KMS-11 (cell line): ENCODE results near the gene TYR.
"Not testable (repeated sequence)": the region's sequence is repeated elsewhere in the genome, so short reads cannot be mapped to it uniquely, and the experiment has no call there.

Experiments used
- H2AFZ ChIP-seq: fragments of 200-600 bp; sonication (generic); 2 replicates; pipeline ENCODE4 v1.6.1; 2016; ENCODE audit warnings: antibody characterized with exemption, mixed run types, low read depth
- H3K27ac ChIP-seq: fragments of 200-600 bp; sonication (generic); 2 replicates; pipeline ENCODE4 v1.6.1; 2016; ENCODE audit warnings: mild to moderate bottlenecking, mixed run types
- H3K27me3 ChIP-seq: fragments of 200-600 bp; sonication (generic); 2 replicates; pipeline ENCODE4 v1.6.1; 2017; ENCODE audit warnings: mild to moderate bottlenecking, low read depth, mixed run types, moderate library complexity; ENCODE audit not compliant: insufficient read depth
- H3K36me3 ChIP-seq: fragments of 200-600 bp; sonication (generic); 2 replicates; pipeline ENCODE4 v1.6.1; 2017; ENCODE audit warnings: mild to moderate bottlenecking, mixed run types; ENCODE audit not compliant: insufficient read depth
- H3K4me1 ChIP-seq: fragments of 200-600 bp; sonication (generic); 2 replicates; pipeline ENCODE4 v1.6.1; 2016; ENCODE audit warnings: mild to moderate bottlenecking, low read depth, mixed run types; ENCODE audit not compliant: poor library complexity, severe bottlenecking
- H3K4me2 ChIP-seq: fragments of 200-600 bp; sonication (generic); 2 replicates; pipeline ENCODE4 v1.7.0; 2016; ENCODE audit warnings: mild to moderate bottlenecking, mixed run types
- H3K4me3 ChIP-seq: fragments of 200-600 bp; sonication (generic); IDR thresholded peaks from 2 replicates; pipeline ENCODE4 v1.6.1; 2017; ENCODE audit warnings: low read depth, low read length, mixed read lengths; ENCODE audit not compliant: insufficient read depth
- H3K79me2 ChIP-seq: fragments of 200-600 bp; sonication (generic); 2 replicates; pipeline ENCODE4 v1.6.1; 2016; ENCODE audit warnings: low read depth, mixed run types; ENCODE audit not compliant: insufficient read depth
- H3K9ac ChIP-seq: fragments of 200-600 bp; sonication (generic); 2 replicates; pipeline ENCODE4 v1.6.1; 2016; ENCODE audit warnings: mild to moderate bottlenecking, mixed run types
- H4K20me1 ChIP-seq: fragments of 200-600 bp; sonication (generic); 2 replicates; pipeline ENCODE4 v1.6.1; 2016; ENCODE audit warnings: mild to moderate bottlenecking, mixed run types; ENCODE audit not compliant: insufficient read depth
- TF ChIP-seq, protein P1 (sequence below): fragments of 200-600 bp; sonication (generic); conservative IDR thresholded peaks from 2 replicates; pipeline ENCODE4 v1.6.1; 2017; ENCODE audit warnings: low read depth, mild to moderate bottlenecking, antibody characterized with exemption, low read length, moderate library complexity, mixed read lengths

Gene TYR

DNA sequence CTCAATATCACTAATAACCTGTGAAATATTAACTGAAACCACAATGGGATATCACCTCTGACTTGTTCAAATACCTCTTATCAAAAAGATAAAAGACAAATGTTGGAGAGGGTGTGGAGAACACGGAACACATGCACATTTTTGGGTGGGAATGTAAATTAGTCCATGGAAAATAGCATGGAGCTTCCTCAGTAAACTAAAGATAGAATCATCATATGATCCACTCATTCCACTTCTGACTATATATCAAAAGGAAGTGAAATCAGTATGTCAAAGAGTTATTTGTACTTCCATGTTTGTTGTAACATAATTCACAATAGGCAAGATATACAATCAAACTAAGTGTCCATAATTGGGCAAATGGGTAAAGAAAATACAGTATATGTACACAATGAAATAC, 57.4 kb downstream of the TYR start:
- TF ChIP-seq, protein P1, sequence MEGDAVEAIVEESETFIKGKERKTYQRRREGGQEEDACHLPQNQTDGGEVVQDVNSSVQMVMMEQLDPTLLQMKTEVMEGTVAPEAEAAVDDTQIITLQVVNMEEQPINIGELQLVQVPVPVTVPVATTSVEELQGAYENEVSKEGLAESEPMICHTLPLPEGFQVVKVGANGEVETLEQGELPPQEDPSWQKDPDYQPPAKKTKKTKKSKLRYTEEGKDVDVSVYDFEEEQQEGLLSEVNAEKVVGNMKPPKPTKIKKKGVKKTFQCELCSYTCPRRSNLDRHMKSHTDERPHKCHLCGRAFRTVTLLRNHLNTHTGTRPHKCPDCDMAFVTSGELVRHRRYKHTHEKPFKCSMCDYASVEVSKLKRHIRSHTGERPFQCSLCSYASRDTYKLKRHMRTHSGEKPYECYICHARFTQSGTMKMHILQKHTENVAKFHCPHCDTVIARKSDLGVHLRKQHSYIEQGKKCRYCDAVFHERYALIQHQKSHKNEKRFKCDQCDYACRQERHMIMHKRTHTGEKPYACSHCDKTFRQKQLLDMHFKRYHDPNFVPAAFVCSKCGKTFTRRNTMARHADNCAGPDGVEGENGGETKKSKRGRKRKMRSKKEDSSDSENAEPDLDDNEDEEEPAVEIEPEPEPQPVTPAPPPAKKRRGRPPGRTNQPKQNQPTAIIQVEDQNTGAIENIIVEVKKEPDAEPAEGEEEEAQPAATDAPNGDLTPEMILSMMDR = no peak
- no peaks in the 10 kb centered on the region for H3K27me3 ChIP-seq
- no peaks in the 10 kb centered on the region for H3K36me3 ChIP-seq
- no peak overlapping the region for H2AFZ ChIP-seq
- H3K9ac ChIP-seq = no peak overlapping the region
- no peak overlapping the region for H3K4me3 ChIP-seq
- H4K20me1 ChIP-seq = no peaks in the 10 kb centered on the region
- H3K79me2 ChIP-seq = no peaks in the 10 kb centered on the region
- H3K4me1 ChIP-seq = no peaks in the 10 kb centered on the region
- no peak overlapping the region for H3K4me2 ChIP-seq
- no peak overlapping the region for H3K27ac ChIP-seq

DNA sequence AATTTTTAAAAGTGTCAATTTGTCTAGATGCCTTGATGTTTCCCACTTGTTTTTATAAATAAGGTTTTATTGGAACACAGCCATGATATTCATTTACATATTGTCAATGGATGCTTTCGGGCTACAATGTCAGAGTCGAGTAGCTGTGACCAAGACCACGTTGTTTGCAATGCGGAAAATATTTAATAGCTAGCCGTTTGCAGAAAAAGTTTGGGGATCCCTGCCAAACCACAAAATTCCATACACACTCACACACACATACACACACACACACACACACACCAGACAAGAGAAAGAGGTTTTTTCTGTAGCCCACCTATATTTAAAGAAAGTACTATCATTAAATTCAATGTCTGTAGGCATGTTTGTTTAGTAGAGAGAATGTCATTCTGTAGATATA, 58.3 kb downstream of the TYR start:
- H3K4me2 ChIP-seq = no peak overlapping the region
- H3K4me1 ChIP-seq = no peaks in the 10 kb centered on the region
- H3K9ac ChIP-seq = no peak overlapping the region
- H3K27me3 ChIP-seq = no peaks in the 10 kb centered on the region
- TF ChIP-seq, protein P1 = no peak
- H3K4me3 ChIP-seq = no peak overlapping the region
- H3K36me3 ChIP-seq = no peaks in the 10 kb centered on the region
- no peaks in the 10 kb centered on the region for H4K20me1 ChIP-seq
- H3K27ac ChIP-seq = no peak overlapping the region
- no peaks in the 10 kb centered on the region for H3K79me2 ChIP-seq
- no peak overlapping the region for H2AFZ ChIP-seq

DNA sequence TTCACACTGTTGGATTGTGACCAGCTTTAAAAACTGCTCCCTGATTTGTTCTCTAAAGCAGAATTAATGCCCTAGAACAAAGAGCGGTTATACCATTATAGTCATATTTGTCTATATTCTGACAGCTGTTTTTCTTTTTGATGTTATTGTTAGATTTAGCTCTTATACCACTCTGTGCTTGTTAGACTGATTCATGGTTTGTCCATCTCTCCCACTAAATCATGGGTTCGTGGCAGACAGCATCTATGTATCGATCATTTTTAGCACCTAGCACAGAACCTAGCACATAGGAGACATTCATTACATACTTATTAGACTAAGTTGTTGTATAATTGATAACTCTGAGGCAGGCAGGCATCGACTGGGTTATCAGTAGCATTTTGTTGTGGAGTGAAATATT, 69.3 kb downstream of the TYR start:
- H3K27me3 ChIP-seq, H3K27ac ChIP-seq, H3K4me3 ChIP-seq, H3K9ac ChIP-seq, H3K4me1 ChIP-seq, H4K20me1 ChIP-seq, H3K79me2 ChIP-seq, H3K36me3 ChIP-seq, H3K4me2 ChIP-seq, H2AFZ ChIP-seq: not testable (repeated sequence)

DNA sequence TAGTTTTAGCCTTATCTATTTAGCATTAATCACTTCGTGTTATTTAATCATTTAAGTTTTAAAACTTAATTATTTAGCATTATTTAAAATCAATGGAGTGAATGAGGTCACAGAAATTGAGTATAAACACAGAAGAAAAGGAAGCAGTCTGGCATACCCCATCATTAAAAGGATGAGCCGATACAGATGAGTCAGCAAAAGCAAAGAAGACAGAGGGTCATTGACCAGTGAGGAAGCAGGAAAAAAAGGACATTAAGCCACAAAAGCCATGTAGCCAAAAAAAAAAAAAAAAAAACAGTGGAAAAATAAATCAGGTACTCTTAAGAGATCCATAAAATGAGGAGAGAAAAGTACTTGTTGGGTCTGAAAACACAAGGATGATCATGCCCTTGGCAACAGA, 71.5 kb downstream of the TYR start:
- H4K20me1 ChIP-seq = no peaks in the 10 kb centered on the region
- H3K4me3 ChIP-seq = no peak overlapping the region
- no peak overlapping the region for H3K4me2 ChIP-seq
- H3K9ac ChIP-seq = no peak overlapping the region
- H3K27ac ChIP-seq = no peak overlapping the region
- H3K4me1 ChIP-seq = no peaks in the 10 kb centered on the region
- H3K79me2 ChIP-seq = no peaks in the 10 kb centered on the region
- H3K27me3 ChIP-seq = no peaks in the 10 kb centered on the region
- no peaks in the 10 kb centered on the region for H3K36me3 ChIP-seq
- no peak overlapping the region for H2AFZ ChIP-seq
- TF ChIP-seq, protein P1 = no peak

DNA sequence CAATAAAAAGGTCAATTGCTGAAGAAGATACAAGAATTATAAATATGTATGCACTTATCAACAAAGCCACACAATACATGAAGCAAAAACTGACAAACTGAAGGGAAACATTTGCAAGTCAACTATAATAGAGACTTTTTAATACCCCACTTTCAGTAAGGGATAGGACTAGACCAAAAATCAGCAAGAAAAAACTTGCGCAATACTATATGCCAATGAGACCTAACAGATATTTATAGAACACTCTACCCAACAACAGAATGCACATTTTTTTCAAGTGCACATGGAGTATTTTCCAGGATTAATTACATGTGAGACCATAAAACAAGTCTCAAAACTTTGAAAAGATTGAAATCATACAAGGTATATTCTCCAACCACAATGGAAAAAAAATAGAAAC, 83.8 kb downstream of the TYR start:
- not testable (repeated sequence) for H3K27me3 ChIP-seq, H3K9ac ChIP-seq, H3K27ac ChIP-seq, H3K79me2 ChIP-seq, H3K4me1 ChIP-seq, H3K4me3 ChIP-seq, H4K20me1 ChIP-seq, H3K36me3 ChIP-seq, H2AFZ ChIP-seq, H3K4me2 ChIP-seq
